Memory B cell (primary cell): ENCODE results near the gene PTGDR2.
A peak's percentile ranks its signal among the peaks of the same experiment; 100 is the strongest.

Experiments
- ATAC-seq: fragments of 150-1000 bp; cut with Tn5 transposase; 2 replicates; pipeline ENCODE4 v1.10.0; 2021; ENCODE audit warnings: low read depth, mild to moderate bottlenecking, moderate library complexity
- DNase-seq, 2 donors: peaks; one replicate each; pipeline ENCODE4 v3.0.0; 2022; ENCODE audit warnings: low spot score in 2 of 2
- H3K27ac Mint-ChIP-seq: one replicate; pipeline ENCODE4 v1.8.0; 2022; ENCODE audit warnings: mild to moderate bottlenecking, moderate library complexity, mixed read lengths
- H3K27me3 Mint-ChIP-seq: one replicate; pipeline ENCODE4 v1.8.0; 2022; ENCODE audit warnings: mixed read lengths
- H3K36me3 Mint-ChIP-seq: one replicate; pipeline ENCODE4 v1.8.0; 2022; ENCODE audit warnings: mild to moderate bottlenecking, mixed read lengths
- H3K4me1 Mint-ChIP-seq: one replicate; pipeline ENCODE4 v1.8.0; 2022; ENCODE audit warnings: mixed read lengths
- H3K4me3 Mint-ChIP-seq: one replicate; pipeline ENCODE4 v1.8.0; 2022; ENCODE audit warnings: mild to moderate bottlenecking, moderate library complexity, mixed read lengths
- H3K9me3 Mint-ChIP-seq: one replicate; pipeline ENCODE4 v1.8.0; 2022; ENCODE audit warnings: mixed read lengths

PTGDR2 gene

GRCh38 chr11:60855726-60856633, at the start of gene PTGDR2:
TSS of gene PTGDR2 (minus strand) at chr11:60855950. CDS start at chr11:60853722, 2,228 bp downstream.
- no peak for ATAC-seq

GRCh38 chr11:60905047-60905446, 49.3 kb upstream of the PTGDR2 start:
- peak overlapping the region; percentile 96 for H3K4me3 Mint-ChIP-seq
- no peaks in the 10 kb centered on the region for H3K27me3 Mint-ChIP-seq
- peaks cover 2% of the 10 kb centered on the region for H3K9me3 Mint-ChIP-seq
- DNase-seq (no peak), ATAC-seq (no peak)
- H3K27ac Mint-ChIP-seq = peak overlapping the region; percentile 96
- H3K4me1 Mint-ChIP-seq = peaks cover 46% of the 10 kb centered on the region
- H3K36me3 Mint-ChIP-seq = peaks cover 10% of the 10 kb centered on the region

More at GRCh38 chr11:60855726-60856633, at the start of gene PTGDR2:
- H3K27ac Mint-ChIP-seq = no peak within 1 kb of the TSS
- H3K9me3 Mint-ChIP-seq = no peaks in the 10 kb centered on the region
- no peak within 1 kb of the TSS for H3K4me3 Mint-ChIP-seq
- peaks cover 5% of the 10 kb centered on the region for H3K4me1 Mint-ChIP-seq
- H3K27me3 Mint-ChIP-seq = no peaks in the 10 kb centered on the region
- peaks cover 13% of the 10 kb centered on the region for H3K36me3 Mint-ChIP-seq
- DNase-seq = no peak

GRCh38 chr11:60902625-60903024, 46.9 kb upstream of the PTGDR2 start:
- no peaks in the 10 kb centered on the region for H3K27me3 Mint-ChIP-seq
- no peak overlapping the region for H3K27ac Mint-ChIP-seq
- peaks cover 18% of the 10 kb centered on the region for H3K36me3 Mint-ChIP-seq
- no peaks in the 10 kb centered on the region for H3K9me3 Mint-ChIP-seq
- peaks cover 32% of the 10 kb centered on the region for H3K4me1 Mint-ChIP-seq
- no peak for ATAC-seq
- DNase-seq = no peak
- no peak overlapping the region for H3K4me3 Mint-ChIP-seq

GRCh38 chr11:60900673-60901404, 45.1 kb upstream of the PTGDR2 start:
- H3K27me3 Mint-ChIP-seq = no peaks in the 10 kb centered on the region
- H3K4me3 Mint-ChIP-seq = no peak overlapping the region
- H3K9me3 Mint-ChIP-seq = no peaks in the 10 kb centered on the region
- ATAC-seq (no peak), DNase-seq (no peak)
- peaks cover 25% of the 10 kb centered on the region for H3K36me3 Mint-ChIP-seq
- no peak overlapping the region for H3K27ac Mint-ChIP-seq
- H3K4me1 Mint-ChIP-seq = peaks cover 24% of the 10 kb centered on the region

GRCh38 chr11:60899977-60900376, 44.2 kb upstream of the PTGDR2 start:
- Mint-ChIP-seq H3K36me3 (peaks cover 33% of the 10 kb centered on the region), H3K4me1 (peaks cover 17% of the 10 kb centered on the region), H3K27ac (no peak overlapping the region), H3K27me3 (no peaks in the 10 kb centered on the region), H3K9me3 (no peaks in the 10 kb centered on the region), H3K4me3 (no peak overlapping the region)
- ATAC-seq (no peak), DNase-seq (no peak)

GRCh38 chr11:60899046-60899936, 43.5 kb upstream of the PTGDR2 start:
- H3K4me3 Mint-ChIP-seq = no peak overlapping the region
- H3K36me3 Mint-ChIP-seq = peaks cover 36% of the 10 kb centered on the region
- H3K27ac Mint-ChIP-seq = no peak overlapping the region
- H3K4me1 Mint-ChIP-seq = peaks cover 12% of the 10 kb centered on the region
- no peaks in the 10 kb centered on the region for H3K27me3 Mint-ChIP-seq
- ATAC-seq (peak; percentile 95), DNase-seq (peak; percentile 39 to 46)
- no peaks in the 10 kb centered on the region for H3K9me3 Mint-ChIP-seq

- Mint-ChIP-seq H3K4me3 (no peak overlapping the region), H3K9me3 (no peaks in the 10 kb centered on the region), H3K27me3 (no peaks in the 10 kb centered on the region), H3K27ac (no peak overlapping the region), H3K36me3 (peaks cover 37% of the 10 kb centered on the region), H3K4me1 (peaks cover 6% of the 10 kb centered on the region)
- ATAC-seq (no peak), DNase-seq (no peak)
Measured at GRCh38 chr11:60897496-60897895, 41.7 kb upstream of the PTGDR2 start.

- no peak for ATAC-seq
- Mint-ChIP-seq H3K4me1 (peaks cover 6% of the 10 kb centered on the region), H3K27ac (no peak overlapping the region), H3K36me3 (peaks cover 39% of the 10 kb centered on the region), H3K27me3 (no peaks in the 10 kb centered on the region), H3K4me3 (no peak overlapping the region), H3K9me3 (no peaks in the 10 kb centered on the region)
- no peak for DNase-seq
Measured at GRCh38 chr11:60895687-60896086, 39.9 kb upstream of the PTGDR2 start.

- DNase-seq (no peak), ATAC-seq (no peak)
- Mint-ChIP-seq H3K36me3 (peaks cover 28% of the 10 kb centered on the region), H3K4me3 (no peak overlapping the region), H3K9me3 (no peaks in the 10 kb centered on the region), H3K27me3 (no peaks in the 10 kb centered on the region), H3K27ac (no peak overlapping the region), H3K4me1 (no peaks in the 10 kb centered on the region)
Measured at GRCh38 chr11:60891103-60891741, 35.5 kb upstream of the PTGDR2 start.

GRCh38 chr11:60890696-60891095, 34.9 kb upstream of the PTGDR2 start:
- Mint-ChIP-seq H3K9me3 (no peaks in the 10 kb centered on the region), H3K4me1 (no peaks in the 10 kb centered on the region), H3K4me3 (no peak overlapping the region), H3K27me3 (no peaks in the 10 kb centered on the region), H3K36me3 (peaks cover 25% of the 10 kb centered on the region), H3K27ac (no peak overlapping the region)
- DNase-seq (no peak), ATAC-seq (no peak)

- DNase-seq (no peak), ATAC-seq (no peak)
- Mint-ChIP-seq H3K9me3 (no peaks in the 10 kb centered on the region), H3K36me3 (peaks cover 19% of the 10 kb centered on the region), H3K4me1 (peaks cover 4% of the 10 kb centered on the region), H3K27ac (peak overlapping the region; percentile 8), H3K27me3 (no peaks in the 10 kb centered on the region), H3K4me3 (no peak overlapping the region)
Measured at GRCh38 chr11:60889869-60890311, 34.1 kb upstream of the PTGDR2 start.

- Mint-ChIP-seq H3K36me3 (peaks cover 20% of the 10 kb centered on the region), H3K4me3 (no peak overlapping the region), H3K4me1 (peaks cover 7% of the 10 kb centered on the region), H3K27ac (peak overlapping the region; percentile 17), H3K9me3 (no peaks in the 10 kb centered on the region), H3K27me3 (no peaks in the 10 kb centered on the region)
- ATAC-seq (peak; percentile 53), DNase-seq (no peak)
Measured at GRCh38 chr11:60887556-60887955, 31.8 kb upstream of the PTGDR2 start.

- H3K4me3 Mint-ChIP-seq = no peak overlapping the region
- ATAC-seq (no peak), DNase-seq (no peak)
- H3K4me1 Mint-ChIP-seq = peaks cover 7% of the 10 kb centered on the region
- H3K9me3 Mint-ChIP-seq = no peaks in the 10 kb centered on the region
- H3K36me3 Mint-ChIP-seq = peaks cover 26% of the 10 kb centered on the region
- H3K27ac Mint-ChIP-seq = no peak overlapping the region
- H3K27me3 Mint-ChIP-seq = no peaks in the 10 kb centered on the region
Measured at GRCh38 chr11:60880643-60881282, 25.0 kb upstream of the PTGDR2 start.
